K562 (cell line): Measurements from ENCODE around the gene MRPL42. TPM values are rescaled to one million over a fixed set of nuclear protein-coding genes. Genes with fewer than 3 reads are reported as not detected.

Experiments used
- CAMTA2 ChIP-seq: fragments of 250-450 bp; sonication (Bioruptor Pico); conservative IDR thresholded peaks from 2 replicates; pipeline ENCODE4 v1.5.1; 2022
- ELF1 ChIP-seq: fragments of 200-800 bp; sonication (Bioruptor generic); IDR thresholded peaks from 2 replicates; pipeline ENCODE4 v1.6.1; 2016; ENCODE audit warnings: missing genetic modification characterization, missing compliant biosample characterization
- EP300 ChIP-seq: IDR thresholded peaks from 2 replicates; pipeline ENCODE4 v1.6.1; 2012; ENCODE audit warnings: low read length, improper control_type of control experiment
- KDM4B ChIP-seq, 2 experiments: fragments of 450-650 bp in 1 of 2; sonication (generic) in 1 of 2; IDR thresholded peaks; 2 replicates each; pipeline ENCODE4 v1.6.1; 2016 to 2017; ENCODE audit warnings: borderline replicate concordance in 2 of 2, antibody characterized with exemption in 1 of 2, low read depth in 1 of 2, mild to moderate bottlenecking in 1 of 2
- MED1 ChIP-seq: sonication (generic); formaldehyde crosslinking; IDR thresholded peaks from 2 replicates; pipeline ENCODE4 v1.8.1; 2023; ENCODE audit warnings: missing genetic modification reagents, borderline replicate concordance
- NEUROD1 ChIP-seq: fragments of 150-350 bp; IDR thresholded peaks from 2 replicates; pipeline ENCODE4 v1.6.1; 2014; ENCODE audit warnings: borderline replicate concordance, low read length, low read depth; ENCODE audit not compliant: partially characterized antibody
- NR2F6 ChIP-seq: fragments of 450-650 bp; formaldehyde crosslinking; IDR thresholded peaks from 2 replicates; pipeline ENCODE4 v1.4.0; 2020; ENCODE audit warnings: mild to moderate bottlenecking
- SMAD4 ChIP-seq: fragments of 250-450 bp; sonication (Bioruptor Pico); conservative IDR thresholded peaks from 2 replicates; pipeline ENCODE4 v1.8.0; 2021; ENCODE audit warnings: inconsistent platforms, mild to moderate bottlenecking, moderate library complexity
- TCF7 ChIP-seq: sonication (generic); IDR thresholded peaks from 2 replicates; pipeline ENCODE4 v1.6.1; 2016; ENCODE audit warnings: antibody characterized with exemption, borderline replicate concordance
- TOE1 ChIP-seq, 2 experiments: fragments of 450-650 bp in 1 of 2; sonication (generic) in 1 of 2; formaldehyde crosslinking in 1 of 2; IDR thresholded peaks; 2 replicates each; pipeline versions ENCODE4 v1.7.1 to v1.8.0; 2016 to 2022; ENCODE audit warnings: borderline replicate concordance in 2 of 2, mild to moderate bottlenecking in 2 of 2, antibody characterized with exemption in 1 of 2, inconsistent platforms in 1 of 2, low read depth in 1 of 2, missing genetic modification reagents in 1 of 2, moderate library complexity in 1 of 2
- ZNF75A ChIP-seq: fragments of 450-650 bp; formaldehyde crosslinking; IDR thresholded peaks from 2 replicates; pipeline ENCODE4 v1.4.0; 2020; ENCODE audit warnings: mild to moderate bottlenecking
- polyA plus RNA-seq, 8 experiments: library from polyadenylated mRNA; depleted of rRNA in 4 of 8; stranded (reverse) in 5 of 8; unstranded in 3 of 8; fragments of >200 nt; fragmentation: Nextera tagmentation in 2 of 8; fragmentation: Illumina TruSeq in 1 of 8; extraction: Ambion mirVana in 2 of 8; extraction: Trizol in 1 of 8; gene quantifications; 2 replicates each; pipeline versions ENCODE4 v1.2.1 to v1.2.3, GENCODE V29; 2011 to 2014; ENCODE audit warnings: inconsistent platforms in 1 of 8, missing spikeins in 1 of 8
- total RNA-seq, 7 experiments: library from RNA; depleted of rRNA in 6 of 7; stranded (reverse); fragments of >200 nt in 6 of 7; fragmentation: Illumina TruSeq in 2 of 7; extraction: Trizol in 2 of 7; gene quantifications; 2 replicates each; pipeline versions ENCODE4 v1.2.1 to v1.2.3, GENCODE V29; 2011 to 2021; ENCODE audit warnings: low replicate concordance in 1 of 7
- TF ChIP-seq, protein P1 (sequence below): sonication (generic); formaldehyde crosslinking; IDR thresholded peaks from 2 replicates; pipeline ENCODE4 v1.8.0; 2023; ENCODE audit warnings: missing genetic modification reagents, mild to moderate bottlenecking, borderline replicate concordance
- TF ChIP-seq, protein P2 (sequence below): fragments of 250-450 bp; sonication (Bioruptor Pico); IDR thresholded peaks from 2 replicates; pipeline ENCODE4 v1.4.0; 2020
- TF ChIP-seq, protein P3 (sequence below), 2 experiments: IDR thresholded peaks; 2 replicates each; pipeline ENCODE4 v1.6.1; 2012; ENCODE audit warnings: improper control_type of control experiment in 2 of 2, low read depth in 2 of 2, low read length in 2 of 2, borderline replicate concordance in 1 of 2
- TF ChIP-seq, protein P4 (sequence below): sonication (generic); formaldehyde crosslinking; IDR thresholded peaks from 2 replicates; pipeline ENCODE4 v1.8.1; 2023; ENCODE audit warnings: mild to moderate bottlenecking, missing genetic modification reagents

Gene MRPL42
- total and polyA plus RNA-seq, 9 of the 15 experiments (the other 6 are each of a cell fraction or from before 2014, with no cell fraction given): 104 to 806 (median 218) TPM

DNA sequence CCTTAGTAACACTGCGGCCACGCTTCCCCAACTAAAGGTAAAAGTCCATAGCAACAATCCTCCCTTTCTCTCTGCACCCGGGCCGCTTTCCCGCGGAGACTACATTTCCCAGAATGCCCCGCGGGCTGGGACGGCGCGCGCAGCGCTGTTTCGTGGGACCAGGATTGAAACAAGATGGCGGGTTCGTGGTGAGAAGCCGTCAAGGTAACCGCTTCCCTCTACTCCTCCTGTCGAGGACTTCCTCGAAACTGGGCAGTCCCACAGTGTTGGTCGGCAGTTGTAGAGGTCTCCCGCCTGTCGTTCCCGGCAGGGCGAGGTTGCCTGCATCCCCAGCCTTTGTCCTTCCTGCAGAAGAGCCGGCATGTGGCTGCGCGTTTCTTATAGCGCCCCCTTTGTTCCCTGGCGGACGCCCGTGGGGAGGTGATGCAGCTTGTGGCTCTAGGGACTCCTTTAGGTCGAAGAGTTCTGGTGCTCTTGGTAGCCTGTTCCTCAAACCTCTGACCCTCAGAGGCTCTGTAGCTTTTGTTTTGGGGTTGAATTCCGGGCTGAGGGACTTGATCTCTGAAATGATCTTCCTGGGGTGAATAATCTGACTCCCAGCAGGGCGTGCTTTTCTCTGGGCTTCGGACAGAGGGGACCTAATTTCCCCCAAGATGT is at the start of gene MRPL42 (continued):
- peak; percentile 36 for TF ChIP-seq NEUROD1
- no peak for TF ChIP-seq KDM4B (IDR thresholded peaks at IDR 0.05; ENCODE audit: borderline replicate concordance in 2 of 2, low read depth in 1 of 2)
- TF ChIP-seq ZNF75A (CRISPR knock-in tag): peak; percentile 65; the same call in 1 of the 2 replicates
- 0 out of 2 replicates have a peak, but pooled peaks have one; percentile 83 for TF ChIP-seq TOE1 (IDR thresholded peaks at IDR 0.05; ENCODE audit: borderline replicate concordance)
- TF ChIP-seq TOE1 (CRISPR knock-in tag; IDR thresholded peaks at IDR 0.05; ENCODE audit: borderline replicate concordance, low read depth): no peak
- peak; percentile 28; the same call in 1 of the 2 replicates for TF ChIP-seq TCF7
- TF ChIP-seq SMAD4 (CRISPR knock-in tag): peak; percentile 77; the same call in 1 of the 2 replicates
- TF ChIP-seq, protein P1, sequence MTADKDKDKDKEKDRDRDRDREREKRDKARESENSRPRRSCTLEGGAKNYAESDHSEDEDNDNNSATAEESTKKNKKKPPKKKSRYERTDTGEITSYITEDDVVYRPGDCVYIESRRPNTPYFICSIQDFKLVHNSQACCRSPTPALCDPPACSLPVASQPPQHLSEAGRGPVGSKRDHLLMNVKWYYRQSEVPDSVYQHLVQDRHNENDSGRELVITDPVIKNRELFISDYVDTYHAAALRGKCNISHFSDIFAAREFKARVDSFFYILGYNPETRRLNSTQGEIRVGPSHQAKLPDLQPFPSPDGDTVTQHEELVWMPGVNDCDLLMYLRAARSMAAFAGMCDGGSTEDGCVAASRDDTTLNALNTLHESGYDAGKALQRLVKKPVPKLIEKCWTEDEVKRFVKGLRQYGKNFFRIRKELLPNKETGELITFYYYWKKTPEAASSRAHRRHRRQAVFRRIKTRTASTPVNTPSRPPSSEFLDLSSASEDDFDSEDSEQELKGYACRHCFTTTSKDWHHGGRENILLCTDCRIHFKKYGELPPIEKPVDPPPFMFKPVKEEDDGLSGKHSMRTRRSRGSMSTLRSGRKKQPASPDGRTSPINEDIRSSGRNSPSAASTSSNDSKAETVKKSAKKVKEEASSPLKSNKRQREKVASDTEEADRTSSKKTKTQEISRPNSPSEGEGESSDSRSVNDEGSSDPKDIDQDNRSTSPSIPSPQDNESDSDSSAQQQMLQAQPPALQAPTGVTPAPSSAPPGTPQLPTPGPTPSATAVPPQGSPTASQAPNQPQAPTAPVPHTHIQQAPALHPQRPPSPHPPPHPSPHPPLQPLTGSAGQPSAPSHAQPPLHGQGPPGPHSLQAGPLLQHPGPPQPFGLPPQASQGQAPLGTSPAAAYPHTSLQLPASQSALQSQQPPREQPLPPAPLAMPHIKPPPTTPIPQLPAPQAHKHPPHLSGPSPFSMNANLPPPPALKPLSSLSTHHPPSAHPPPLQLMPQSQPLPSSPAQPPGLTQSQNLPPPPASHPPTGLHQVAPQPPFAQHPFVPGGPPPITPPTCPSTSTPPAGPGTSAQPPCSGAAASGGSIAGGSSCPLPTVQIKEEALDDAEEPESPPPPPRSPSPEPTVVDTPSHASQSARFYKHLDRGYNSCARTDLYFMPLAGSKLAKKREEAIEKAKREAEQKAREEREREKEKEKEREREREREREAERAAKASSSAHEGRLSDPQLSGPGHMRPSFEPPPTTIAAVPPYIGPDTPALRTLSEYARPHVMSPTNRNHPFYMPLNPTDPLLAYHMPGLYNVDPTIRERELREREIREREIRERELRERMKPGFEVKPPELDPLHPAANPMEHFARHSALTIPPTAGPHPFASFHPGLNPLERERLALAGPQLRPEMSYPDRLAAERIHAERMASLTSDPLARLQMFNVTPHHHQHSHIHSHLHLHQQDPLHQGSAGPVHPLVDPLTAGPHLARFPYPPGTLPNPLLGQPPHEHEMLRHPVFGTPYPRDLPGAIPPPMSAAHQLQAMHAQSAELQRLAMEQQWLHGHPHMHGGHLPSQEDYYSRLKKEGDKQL (CRISPR knock-in tag): no peak
- peak; percentile 74 for TF ChIP-seq ELF1 (tag)
- TF ChIP-seq CAMTA2 (CRISPR knock-in tag): no peak
- TF ChIP-seq, protein P2, sequence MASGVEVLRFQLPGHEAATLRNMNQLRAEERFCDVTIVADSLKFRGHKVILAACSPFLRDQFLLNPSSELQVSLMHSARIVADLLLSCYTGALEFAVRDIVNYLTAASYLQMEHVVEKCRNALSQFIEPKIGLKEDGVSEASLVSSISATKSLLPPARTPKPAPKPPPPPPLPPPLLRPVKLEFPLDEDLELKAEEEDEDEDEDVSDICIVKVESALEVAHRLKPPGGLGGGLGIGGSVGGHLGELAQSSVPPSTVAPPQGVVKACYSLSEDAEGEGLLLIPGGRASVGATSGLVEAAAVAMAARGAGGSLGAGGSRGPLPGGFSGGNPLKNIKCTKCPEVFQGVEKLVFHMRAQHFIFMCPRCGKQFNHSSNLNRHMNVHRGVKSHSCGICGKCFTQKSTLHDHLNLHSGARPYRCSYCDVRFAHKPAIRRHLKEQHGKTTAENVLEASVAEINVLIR (CRISPR knock-in tag): peak; percentile 48; the same call in 1 of the 2 replicates
- TF ChIP-seq, protein P3, sequence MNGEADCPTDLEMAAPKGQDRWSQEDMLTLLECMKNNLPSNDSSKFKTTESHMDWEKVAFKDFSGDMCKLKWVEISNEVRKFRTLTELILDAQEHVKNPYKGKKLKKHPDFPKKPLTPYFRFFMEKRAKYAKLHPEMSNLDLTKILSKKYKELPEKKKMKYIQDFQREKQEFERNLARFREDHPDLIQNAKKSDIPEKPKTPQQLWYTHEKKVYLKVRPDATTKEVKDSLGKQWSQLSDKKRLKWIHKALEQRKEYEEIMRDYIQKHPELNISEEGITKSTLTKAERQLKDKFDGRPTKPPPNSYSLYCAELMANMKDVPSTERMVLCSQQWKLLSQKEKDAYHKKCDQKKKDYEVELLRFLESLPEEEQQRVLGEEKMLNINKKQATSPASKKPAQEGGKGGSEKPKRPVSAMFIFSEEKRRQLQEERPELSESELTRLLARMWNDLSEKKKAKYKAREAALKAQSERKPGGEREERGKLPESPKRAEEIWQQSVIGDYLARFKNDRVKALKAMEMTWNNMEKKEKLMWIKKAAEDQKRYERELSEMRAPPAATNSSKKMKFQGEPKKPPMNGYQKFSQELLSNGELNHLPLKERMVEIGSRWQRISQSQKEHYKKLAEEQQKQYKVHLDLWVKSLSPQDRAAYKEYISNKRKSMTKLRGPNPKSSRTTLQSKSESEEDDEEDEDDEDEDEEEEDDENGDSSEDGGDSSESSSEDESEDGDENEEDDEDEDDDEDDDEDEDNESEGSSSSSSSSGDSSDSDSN (IDR thresholded peaks at IDR 0.05; ENCODE audit: borderline replicate concordance in 1 of 2, low read depth in 2 of 2, low read length in 2 of 2): peak; percentile 20 to 66; a peak in 1 of 4 replicates
- TF ChIP-seq NR2F6: 0 out of 2 replicates have a peak, but pooled peaks have one; percentile 50
- TF ChIP-seq MED1: no peak
- TF ChIP-seq EP300: no peak; the same call in 1 of the 2 replicates
- TF ChIP-seq, protein P4, sequence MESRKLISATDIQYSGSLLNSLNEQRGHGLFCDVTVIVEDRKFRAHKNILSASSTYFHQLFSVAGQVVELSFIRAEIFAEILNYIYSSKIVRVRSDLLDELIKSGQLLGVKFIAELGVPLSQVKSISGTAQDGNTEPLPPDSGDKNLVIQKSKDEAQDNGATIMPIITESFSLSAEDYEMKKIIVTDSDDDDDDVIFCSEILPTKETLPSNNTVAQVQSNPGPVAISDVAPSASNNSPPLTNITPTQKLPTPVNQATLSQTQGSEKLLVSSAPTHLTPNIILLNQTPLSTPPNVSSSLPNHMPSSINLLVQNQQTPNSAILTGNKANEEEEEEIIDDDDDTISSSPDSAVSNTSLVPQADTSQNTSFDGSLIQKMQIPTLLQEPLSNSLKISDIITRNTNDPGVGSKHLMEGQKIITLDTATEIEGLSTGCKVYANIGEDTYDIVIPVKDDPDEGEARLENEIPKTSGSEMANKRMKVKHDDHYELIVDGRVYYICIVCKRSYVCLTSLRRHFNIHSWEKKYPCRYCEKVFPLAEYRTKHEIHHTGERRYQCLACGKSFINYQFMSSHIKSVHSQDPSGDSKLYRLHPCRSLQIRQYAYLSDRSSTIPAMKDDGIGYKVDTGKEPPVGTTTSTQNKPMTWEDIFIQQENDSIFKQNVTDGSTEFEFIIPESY (CRISPR knock-in tag): peak; percentile 34; the same call in 1 of the 2 replicates
